Erythroblast (primary cell): ENCODE results near the gene SMPX.

Experiments used
- GATA1 ChIP-seq: IDR thresholded peaks from 2 replicates; pipeline ENCODE4 v1.6.1; 2011; ENCODE audit warnings: low read depth, mild to moderate bottlenecking, control low read depth, low read length, moderate library complexity
- POLR2A ChIP-seq: IDR thresholded peaks from 2 replicates; pipeline ENCODE4 v1.6.1; 2011; ENCODE audit warnings: mild to moderate bottlenecking, low read length

GRCh38 chrX:21741364-21741763, 16.6 kb downstream of the SMPX start:
- TF ChIP-seq POLR2A (no peak), GATA1 (no peak)
